SIG-M5 (cell line): ENCODE results near the gene WDR47.
"Not testable (repeated sequence)": the region's sequence is repeated elsewhere in the genome, so short reads cannot be mapped to it uniquely, and the experiment has no call there.

Source experiments
- DNase-seq: peaks from one replicate; lab custom pipeline; 2025; lab: John Stamatoyannopoulos, UW

The WDR47 gene

GRCh38 chr1:108962681-108963051, 79.2 kb downstream of the WDR47 start:
- DNase-seq: no peak

- no peak for DNase-seq
Observed at GRCh38 chr1:108961752-108962486, 80.0 kb downstream of the WDR47 start.

- DNase-seq: no peak
Observed at GRCh38 chr1:108961198-108961597, 80.7 kb downstream of the WDR47 start.

GRCh38 chr1:108960719-108961118, 81.2 kb downstream of the WDR47 start:
- DNase-seq: no peak

GRCh38 chr1:108957888-108958287, 84.0 kb downstream of the WDR47 start:
- DNase-seq: no peak

GRCh38 chr1:108955881-108956280, 86.0 kb downstream of the WDR47 start:
- DNase-seq: no peak

- DNase-seq: no peak
Observed at GRCh38 chr1:108955111-108955510, 86.8 kb downstream of the WDR47 start.

GRCh38 chr1:108953452-108953851, 88.5 kb downstream of the WDR47 start:
- DNase-seq: no peak

- no peak for DNase-seq
Observed at GRCh38 chr1:108951242-108951641, 90.7 kb downstream of the WDR47 start.

GRCh38 chr1:108949044-108949443, 92.9 kb downstream of the WDR47 start:
- no peak for DNase-seq

GRCh38 chr1:108947871-108948525, 93.9 kb downstream of the WDR47 start:
- DNase-seq: no peak

GRCh38 chr1:108936170-108936569, 105.7 kb downstream of the WDR47 start:
- DNase-seq: no peak

- no peak for DNase-seq
Observed at GRCh38 chr1:108933944-108934343, 108.0 kb downstream of the WDR47 start.

- not testable (repeated sequence) for DNase-seq
Observed at GRCh38 chr1:108927565-108927964, 114.3 kb downstream of the WDR47 start.

- no peak for DNase-seq
Observed at GRCh38 chr1:108925920-108926319, 116.0 kb downstream of the WDR47 start.
